GM23248 (cell line): ENCODE results near the gene FBXW7. TPM values are rescaled to one million over a fixed set of nuclear protein-coding genes. Genes with fewer than 3 reads are reported as not detected.

ENCODE experiments used
- DNase-seq: peaks from one replicate; pipeline ENCODE4 v3.0.0-alpha.2; 2015
- H2AFZ ChIP-seq: fragments of 200-600 bp; sonication (generic); 2 replicates; pipeline ENCODE4 v1.6.1; 2016; ENCODE audit warnings: antibody characterized with exemption
- H3F3A ChIP-seq: fragments of 200-600 bp; sonication (generic); 2 replicates; pipeline ENCODE4 v1.6.1; 2016; ENCODE audit warnings: mild to moderate bottlenecking, antibody characterized with exemption, mixed run types; ENCODE audit not compliant: insufficient read depth
- H3K27ac ChIP-seq: fragments of 200-600 bp; sonication (generic); 2 replicates; pipeline ENCODE4 v1.5.1; 2016; ENCODE audit warnings: mild to moderate bottlenecking
- H3K27me3 ChIP-seq: fragments of 200-600 bp; sonication (generic); replicated peaks from 2 replicates; pipeline ENCODE4 v1.6.1; 2016; ENCODE audit warnings: mild to moderate bottlenecking; ENCODE audit not compliant: insufficient read depth
- H3K36me3 ChIP-seq: fragments of 200-600 bp; sonication (generic); 2 replicates; pipeline ENCODE4 v1.6.1; 2016; ENCODE audit warnings: low read depth, mild to moderate bottlenecking
- H3K4me1 ChIP-seq: fragments of 200-600 bp; sonication (generic); 2 replicates; pipeline ENCODE4 v1.6.1; 2016; ENCODE audit warnings: mild to moderate bottlenecking; ENCODE audit not compliant: insufficient read depth
- H3K4me2 ChIP-seq: fragments of 200-600 bp; sonication (generic); one replicate; pipeline ENCODE4 v1.6.1; 2016; ENCODE audit warnings: mild to moderate bottlenecking; ENCODE audit not compliant: unreplicated experiment
- H3K4me3 ChIP-seq: fragments of 200-600 bp; sonication (generic); 2 replicates; pipeline ENCODE4 v1.5.1; 2016; ENCODE audit warnings: mild to moderate bottlenecking
- H3K79me2 ChIP-seq: fragments of 200-600 bp; sonication (generic); 2 replicates; pipeline ENCODE4 v1.6.1; 2016; ENCODE audit warnings: mild to moderate bottlenecking; ENCODE audit not compliant: insufficient read depth
- H3K9ac ChIP-seq: fragments of 200-600 bp; sonication (generic); 2 replicates; pipeline ENCODE4 v1.6.1; 2016; ENCODE audit warnings: mild to moderate bottlenecking
- H3K9me2 ChIP-seq: fragments of 200-600 bp; sonication (generic); 2 replicates; pipeline ENCODE4 v1.6.1; 2016; ENCODE audit warnings: mixed run types, mild to moderate bottlenecking, moderate library complexity; ENCODE audit not compliant: insufficient read depth
- H3K9me3 ChIP-seq: fragments of 200-600 bp; sonication (generic); one replicate; pipeline ENCODE4 v1.6.1; 2017; ENCODE audit warnings: low read depth
- H4K20me1 ChIP-seq: fragments of 200-600 bp; sonication (generic); 2 replicates; pipeline ENCODE4 v1.6.0; 2016; ENCODE audit not compliant: insufficient read depth
- EZH2 ChIP-seq: fragments of 200-600 bp; sonication (generic); IDR thresholded peaks from 2 replicates; pipeline ENCODE4 v1.6.1; 2018; ENCODE audit warnings: antibody characterized with exemption, mild to moderate bottlenecking; ENCODE audit not compliant: insufficient read depth, poor library complexity, severe bottlenecking
- EZH2phosphoT487 ChIP-seq: fragments of 200-600 bp; sonication (generic); IDR thresholded peaks from 2 replicates; pipeline ENCODE4 v1.6.1; 2018; ENCODE audit warnings: antibody characterized with exemption, moderate library complexity, mild to moderate bottlenecking, low read depth; ENCODE audit not compliant: insufficient read depth
- WGBS, 2 experiments: methylation state at CpG; one replicate each; pipeline ENCODE4 v1.1.6; 2015 to 2017; ENCODE audit warnings: low lambda C conversion rate in 2 of 2, low coverage in 1 of 2; ENCODE audit errors: missing lambda C conversion rate in 2 of 2; 5-methylcytosine and 5-hydroxymethylcytosine counted together
- in situ Hi-C: fragments of 300-500 bp; cut with MboI; formaldehyde crosslinking; loops from 2 replicates; pipeline ENCODE4 v1.15.0; 2020
- polyA plus RNA-seq: library from polyadenylated mRNA; unstranded; fragments of >200 nt; fragmentation: Nextera tagmentation; extraction: Ambion mirVana; gene quantifications from 2 replicates; pipeline ENCODE4 v1.2.1, GENCODE V29; 2016
- total RNA-seq: library from RNA; depleted of rRNA; stranded (reverse); fragments of >200 nt; shearing (Covaris generic); gene quantifications from 2 replicates; pipeline ENCODE4 v1.2.3, GENCODE V29; 2014

FBXW7 gene
- total and polyA plus RNA-seq, 2 experiments from 2014 or later = 8.8 to 29.0 TPM

DNA sequence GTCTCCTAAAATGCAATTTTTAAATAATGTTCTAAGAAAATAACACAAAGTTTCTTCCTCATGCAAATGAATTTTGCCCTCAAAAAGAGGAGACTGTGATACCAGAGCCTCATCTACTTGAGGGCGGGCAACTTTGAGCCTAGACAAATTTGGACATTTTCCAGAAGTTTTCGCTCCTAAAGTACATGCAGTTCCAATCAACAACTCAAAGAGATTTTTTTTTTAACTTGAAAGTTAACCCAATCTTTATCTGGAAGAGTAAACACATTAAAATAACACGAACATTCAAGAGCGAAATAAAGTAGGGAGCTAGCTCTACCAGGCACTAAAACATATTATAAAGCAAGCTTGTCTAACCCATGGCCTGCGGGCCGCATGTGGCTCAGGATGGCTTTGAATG, 29.4 kb upstream of the FBXW7 start:
- Histone ChIP-seq H3K9me2 (no peaks in the 10 kb centered on the region), H3K4me2 (no peak overlapping the region), H3K27me3 (no peaks in the 10 kb centered on the region), H3K9ac (no peak overlapping the region), H3K4me1 (no peaks in the 10 kb centered on the region), H3K79me2 (no peaks in the 10 kb centered on the region), H3K27ac (no peak overlapping the region), H2AFZ (no peak overlapping the region), H3K4me3 (no peak overlapping the region), H3K36me3 (no peaks in the 10 kb centered on the region), H3F3A (no peaks in the 10 kb centered on the region), H3K9me3 (no peaks in the 10 kb centered on the region), H4K20me1 (no peaks in the 10 kb centered on the region)
- DNase-seq = no peak
- in situ Hi-C loops = no loop called here
- TF ChIP-seq EZH2phosphoT487 = no peak
- TF ChIP-seq EZH2 = no peak
- WGBS, 2 experiments = 63 to 71% methylated on average over 6 of the region's 6 CpGs

DNA sequence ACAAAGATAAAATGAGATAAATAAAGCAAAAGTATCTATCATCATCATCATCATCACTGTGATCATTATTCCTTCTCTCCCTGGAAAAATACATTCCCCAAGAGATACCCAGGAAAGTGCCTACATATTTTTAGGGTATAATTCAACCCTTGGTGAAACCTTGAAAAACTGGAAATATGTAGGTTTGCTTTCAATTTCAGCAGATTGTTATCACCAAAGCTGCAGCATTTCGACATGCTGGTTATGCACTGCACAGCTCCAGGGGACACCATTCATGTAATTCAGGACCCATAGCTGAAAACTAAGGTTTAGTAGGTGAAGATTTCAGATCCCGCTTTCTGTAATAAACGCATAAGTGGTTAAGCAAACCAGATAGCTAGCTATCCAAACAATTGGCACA, 28.4 kb upstream of the FBXW7 start:
- Histone ChIP-seq H3K27ac (no peak overlapping the region), H3K9me3 (no peaks in the 10 kb centered on the region), H4K20me1 (no peaks in the 10 kb centered on the region), H2AFZ (no peak overlapping the region), H3F3A (no peaks in the 10 kb centered on the region), H3K36me3 (no peaks in the 10 kb centered on the region), H3K4me1 (no peaks in the 10 kb centered on the region), H3K79me2 (no peaks in the 10 kb centered on the region), H3K4me2 (no peak overlapping the region), H3K27me3 (no peaks in the 10 kb centered on the region), H3K9ac (no peak overlapping the region), H3K9me2 (no peaks in the 10 kb centered on the region), H3K4me3 (no peak overlapping the region)
- TF ChIP-seq EZH2 = no peak
- TF ChIP-seq EZH2phosphoT487 = no peak
- in situ Hi-C loops = no loop called here
- DNase-seq = no peak
- 80 to 83% methylated on average over 3 of the region's 3 CpGs for WGBS, 2 experiments

DNA sequence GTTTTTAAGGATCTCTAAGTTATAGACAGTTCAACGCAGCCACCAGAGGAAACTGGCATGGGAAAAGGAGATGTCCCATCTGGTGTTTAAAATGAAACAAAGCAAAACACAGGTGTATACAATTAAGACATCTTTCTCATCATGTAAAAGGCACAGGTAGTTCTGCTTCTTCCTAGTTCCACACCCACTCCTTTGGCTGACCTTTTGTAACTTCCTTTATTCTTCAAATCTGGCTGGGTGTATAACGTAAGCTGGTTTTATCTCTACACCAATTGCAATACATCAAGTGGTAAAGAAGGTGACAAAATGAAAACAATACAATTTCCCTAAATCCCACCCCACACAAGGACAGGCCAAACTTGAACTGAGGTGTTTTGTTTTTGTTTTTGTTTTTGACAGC, 27.3 kb upstream of the FBXW7 start:
- no peaks in the 10 kb centered on the region for H3F3A ChIP-seq
- no peak overlapping the region for H3K4me2 ChIP-seq
- no peaks in the 10 kb centered on the region for H3K36me3 ChIP-seq
- WGBS, 2 experiments = 35 to 37% methylated on average over 2 of the region's 2 CpGs
- H3K79me2 ChIP-seq = no peaks in the 10 kb centered on the region
- H3K27me3 ChIP-seq = no peaks in the 10 kb centered on the region
- no peak overlapping the region for H2AFZ ChIP-seq
- in situ Hi-C loops = no loop called here
- no peak overlapping the region for H3K4me3 ChIP-seq
- no peaks in the 10 kb centered on the region for H4K20me1 ChIP-seq
- H3K4me1 ChIP-seq = no peaks in the 10 kb centered on the region
- no peaks in the 10 kb centered on the region for H3K9me2 ChIP-seq
- H3K9ac ChIP-seq = no peak overlapping the region
- TF ChIP-seq EZH2 (no peak), EZH2phosphoT487 (no peak)
- H3K27ac ChIP-seq = no peak overlapping the region
- no peak for DNase-seq
- H3K9me3 ChIP-seq = no peaks in the 10 kb centered on the region

DNA sequence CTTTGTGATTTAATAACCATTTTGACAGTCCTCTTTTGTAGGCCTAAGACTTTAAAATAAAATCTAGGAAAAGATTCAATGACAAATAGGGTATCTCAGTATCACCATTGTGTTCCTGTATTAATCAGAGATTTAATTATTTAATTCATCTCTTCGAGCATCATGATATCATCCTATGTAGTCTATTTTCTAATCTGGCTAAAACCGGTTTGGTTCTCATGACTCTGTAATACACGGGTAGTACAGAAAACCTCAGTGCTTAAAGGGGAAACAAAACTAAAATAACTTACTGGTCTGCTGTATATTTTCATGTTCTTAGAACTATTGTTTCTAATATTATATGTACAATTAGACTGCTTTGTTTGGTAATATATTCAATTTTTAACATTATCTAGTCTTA, 23.7 kb upstream of the FBXW7 start:
- no peak overlapping the region for H2AFZ ChIP-seq
- no peak for DNase-seq
- H3K9me2 ChIP-seq = no peaks in the 10 kb centered on the region
- H3K27ac ChIP-seq = no peak overlapping the region
- H3K9ac ChIP-seq = no peak overlapping the region
- no peak overlapping the region for H3K4me3 ChIP-seq
- no peaks in the 10 kb centered on the region for H3K9me3 ChIP-seq
- in situ Hi-C loops = no loop called here
- 75 to 79% methylated on average over 3 of the region's 3 CpGs for WGBS, 2 experiments
- H3F3A ChIP-seq = no peaks in the 10 kb centered on the region
- TF ChIP-seq EZH2phosphoT487 = no peak
- TF ChIP-seq EZH2 = no peak
- H3K36me3 ChIP-seq = no peaks in the 10 kb centered on the region
- no peaks in the 10 kb centered on the region for H3K4me1 ChIP-seq
- H3K4me2 ChIP-seq = no peak overlapping the region
- no peaks in the 10 kb centered on the region for H3K27me3 ChIP-seq
- H4K20me1 ChIP-seq = no peaks in the 10 kb centered on the region
- H3K79me2 ChIP-seq = no peaks in the 10 kb centered on the region

DNA sequence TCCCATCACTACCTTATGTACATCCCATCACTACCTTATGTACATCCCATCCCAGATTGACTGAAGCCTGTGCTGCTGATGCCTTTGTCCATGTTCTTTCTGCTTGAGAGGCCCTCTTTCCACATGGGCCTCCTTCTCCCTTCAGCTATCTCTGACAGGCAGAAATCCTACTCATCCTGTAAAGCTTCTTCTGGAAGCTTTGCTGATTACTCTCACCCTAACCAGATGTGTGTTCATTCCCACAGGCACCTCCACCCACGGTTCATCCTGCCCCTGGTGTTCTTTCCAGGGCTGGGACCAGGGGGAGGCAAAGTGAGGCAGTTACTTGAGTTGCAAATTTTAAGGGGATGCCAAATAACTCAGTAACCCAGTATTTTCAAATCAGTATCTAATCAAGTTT, 22.5 kb upstream of the FBXW7 start:
- H3K27ac ChIP-seq = no peak overlapping the region

More for the DNA sequence above, 22.5 kb upstream of the FBXW7 start:
- WGBS, 2 experiments = 0% methylated on average over 1 of the region's 1 CpG
- TF ChIP-seq EZH2 (no peak), EZH2phosphoT487 (no peak)
- Histone ChIP-seq H3K4me1 (no peaks in the 10 kb centered on the region), H4K20me1 (no peaks in the 10 kb centered on the region), H3F3A (no peaks in the 10 kb centered on the region), H3K4me2 (no peak overlapping the region), H3K79me2 (no peaks in the 10 kb centered on the region), H3K27me3 (no peaks in the 10 kb centered on the region), H2AFZ (no peak overlapping the region; the same call in 1 of the 2 replicates), H3K9me2 (no peaks in the 10 kb centered on the region), H3K9me3 (no peaks in the 10 kb centered on the region), H3K9ac (no peak overlapping the region), H3K36me3 (no peaks in the 10 kb centered on the region), H3K4me3 (no peak overlapping the region)
- DNase-seq = no peak
- in situ Hi-C loops = no loop called here
